MM.1S (cell line): ENCODE results near the gene ARFGAP1.

Experiments used
- EZH2 ChIP-seq: fragments of 300-600 bp; sonication (generic); optimal IDR thresholded peaks from 2 replicates; pipeline ENCODE3; 2017; ENCODE audit warnings: low read depth, mild to moderate bottlenecking, antibody characterized with exemption, low read length, mixed read lengths
- TF ChIP-seq, protein P1 (sequence below): fragments of 300-600 bp; sonication (generic); IDR thresholded peaks from 2 replicates; pipeline ENCODE4 v1.5.1; 2016; ENCODE audit warnings: antibody characterized with exemption, low read length, mixed read lengths

DNA sequence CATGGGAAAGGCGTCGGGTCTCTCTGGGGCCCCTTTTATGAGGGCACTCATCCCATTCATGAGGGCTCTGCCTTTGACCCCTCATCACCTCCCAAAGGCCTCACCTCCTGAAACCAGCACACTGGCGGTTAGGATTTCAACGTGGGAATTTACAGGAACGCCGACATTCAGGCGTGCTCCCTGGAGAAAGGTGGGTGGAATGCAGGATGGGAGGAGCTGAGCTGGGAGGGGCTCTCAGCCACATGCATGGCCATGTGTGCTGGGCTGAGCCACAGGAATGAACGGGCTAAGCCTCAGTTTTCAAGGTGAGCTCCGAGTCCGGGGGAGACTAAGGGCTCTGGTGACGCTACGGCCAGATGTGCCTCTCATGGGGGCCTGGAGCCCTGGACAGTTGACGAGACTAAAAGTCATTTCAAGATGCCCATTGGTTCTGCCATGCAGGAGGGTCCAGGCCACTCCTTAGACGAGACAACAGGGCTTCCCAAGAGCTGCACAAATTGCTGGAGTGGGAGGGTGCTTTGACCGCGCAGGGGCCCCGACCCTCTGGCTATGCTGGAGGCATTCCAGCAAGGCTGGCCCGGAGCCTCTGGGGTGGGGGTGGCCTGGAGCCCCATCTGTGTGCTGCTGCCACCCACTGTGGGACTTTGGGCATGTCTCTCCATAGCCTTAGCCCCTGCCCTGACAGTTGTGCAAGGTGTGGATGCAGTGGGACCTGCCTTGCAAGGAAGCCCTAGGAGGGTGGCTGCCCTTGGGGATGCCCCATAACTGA, 3.8 kb upstream of the ARFGAP1 start:
- TF ChIP-seq, protein P1, sequence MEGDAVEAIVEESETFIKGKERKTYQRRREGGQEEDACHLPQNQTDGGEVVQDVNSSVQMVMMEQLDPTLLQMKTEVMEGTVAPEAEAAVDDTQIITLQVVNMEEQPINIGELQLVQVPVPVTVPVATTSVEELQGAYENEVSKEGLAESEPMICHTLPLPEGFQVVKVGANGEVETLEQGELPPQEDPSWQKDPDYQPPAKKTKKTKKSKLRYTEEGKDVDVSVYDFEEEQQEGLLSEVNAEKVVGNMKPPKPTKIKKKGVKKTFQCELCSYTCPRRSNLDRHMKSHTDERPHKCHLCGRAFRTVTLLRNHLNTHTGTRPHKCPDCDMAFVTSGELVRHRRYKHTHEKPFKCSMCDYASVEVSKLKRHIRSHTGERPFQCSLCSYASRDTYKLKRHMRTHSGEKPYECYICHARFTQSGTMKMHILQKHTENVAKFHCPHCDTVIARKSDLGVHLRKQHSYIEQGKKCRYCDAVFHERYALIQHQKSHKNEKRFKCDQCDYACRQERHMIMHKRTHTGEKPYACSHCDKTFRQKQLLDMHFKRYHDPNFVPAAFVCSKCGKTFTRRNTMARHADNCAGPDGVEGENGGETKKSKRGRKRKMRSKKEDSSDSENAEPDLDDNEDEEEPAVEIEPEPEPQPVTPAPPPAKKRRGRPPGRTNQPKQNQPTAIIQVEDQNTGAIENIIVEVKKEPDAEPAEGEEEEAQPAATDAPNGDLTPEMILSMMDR: no peak
- TF ChIP-seq EZH2: no peak
